Loucy (cell line): Measurements from ENCODE around the gene RBMS3.

Source experiments
- H2AFZ ChIP-seq: fragments of 200-600 bp; sonication (generic); 2 replicates; pipeline ENCODE4 v1.6.0; 2016; ENCODE audit warnings: antibody characterized with exemption, mild to moderate bottlenecking, low read length, moderate library complexity
- H3F3A ChIP-seq: fragments of 200-600 bp; 2 replicates; pipeline ENCODE4 v1.6.0; 2016; ENCODE audit warnings: antibody characterized with exemption, low read depth, mild to moderate bottlenecking
- H3K27me3 ChIP-seq: fragments of 200-600 bp; sonication (generic); 2 replicates; pipeline ENCODE4 v1.6.1; 2014; ENCODE audit warnings: low read length, mild to moderate bottlenecking; ENCODE audit not compliant: insufficient read depth, poor library complexity, severe bottlenecking
- H3K36me3 ChIP-seq: fragments of 200-600 bp; sonication (generic); 2 replicates; pipeline ENCODE4 v1.6.1; 2016; ENCODE audit warnings: low read length; ENCODE audit not compliant: insufficient read depth
- H3K4me1 ChIP-seq: fragments of 200-600 bp; sonication (generic); 2 replicates; pipeline ENCODE4 v1.5.1; 2014; ENCODE audit warnings: low read length, mild to moderate bottlenecking; ENCODE audit not compliant: insufficient read depth, poor library complexity, severe bottlenecking
- H3K4me2 ChIP-seq: fragments of 200-600 bp; sonication (generic); 2 replicates; pipeline ENCODE4 v1.6.0; 2014; ENCODE audit warnings: antibody characterized with exemption, low read length, low read depth, mild to moderate bottlenecking; ENCODE audit not compliant: poor library complexity, severe bottlenecking
- H3K4me3 ChIP-seq: fragments of 200-600 bp; sonication (generic); 2 replicates; pipeline ENCODE4 v1.5.1; 2014; ENCODE audit warnings: low read length, mild to moderate bottlenecking, mixed read lengths; ENCODE audit not compliant: poor library complexity, severe bottlenecking
- H3K79me2 ChIP-seq: fragments of 200-600 bp; sonication (generic); 2 replicates; pipeline ENCODE4 v1.6.1; 2014; ENCODE audit warnings: low read length; ENCODE audit not compliant: insufficient read depth
- H3K9ac ChIP-seq: fragments of 200-600 bp; sonication (generic); 2 replicates; pipeline ENCODE4 v1.6.0; 2014; ENCODE audit warnings: mild to moderate bottlenecking, low read depth, low read length, moderate library complexity; ENCODE audit not compliant: poor library complexity, severe bottlenecking
- H3K9me2 ChIP-seq: fragments of 200-600 bp; sonication (generic); replicated peaks from 2 replicates; pipeline ENCODE4 v1.6.1; 2016; ENCODE audit warnings: low read depth, low read length, mixed read lengths
- H3K9me3 ChIP-seq: fragments of 200-600 bp; sonication (generic); 2 replicates; pipeline ENCODE4 v1.6.1; 2014; ENCODE audit warnings: mild to moderate bottlenecking, antibody characterized with exemption, low read length, low read depth; ENCODE audit not compliant: insufficient read depth
- H4K20me1 ChIP-seq: fragments of 200-600 bp; sonication (generic); 2 replicates; pipeline ENCODE4 v1.6.0; 2014; ENCODE audit warnings: antibody characterized with exemption, low read length, mild to moderate bottlenecking; ENCODE audit not compliant: insufficient read depth, poor library complexity, severe bottlenecking
- CTCF ChIP-seq: fragments of 200-600 bp; sonication (generic); conservative IDR thresholded peaks from 2 replicates; pipeline ENCODE4 v1.5.1; 2014; ENCODE audit warnings: mild to moderate bottlenecking, antibody characterized with exemption, low read length
- EZH2phosphoT487 ChIP-seq: fragments of 200-600 bp; IDR thresholded peaks from 2 replicates; pipeline ENCODE4 v1.6.1; 2018; ENCODE audit warnings: antibody characterized with exemption, mild to moderate bottlenecking, moderate library complexity, borderline replicate concordance

The RBMS3 gene

GRCh38 chr3:29261119-29261518, 19.8 kb upstream of the RBMS3 start:
- no peaks in the 10 kb centered on the region for H3K9me3 ChIP-seq
- no peaks in the 10 kb centered on the region for H3F3A ChIP-seq
- H3K4me3 ChIP-seq = no peak overlapping the region
- H3K4me2 ChIP-seq = no peak overlapping the region
- H4K20me1 ChIP-seq = no peaks in the 10 kb centered on the region
- H3K9ac ChIP-seq = no peak overlapping the region
- no peak overlapping the region for H2AFZ ChIP-seq
- no peaks in the 10 kb centered on the region for H3K27me3 ChIP-seq
- TF ChIP-seq EZH2phosphoT487 (no peak), CTCF (no peak)
- H3K9me2 ChIP-seq = no peaks in the 10 kb centered on the region
- H3K4me1 ChIP-seq = no peaks in the 10 kb centered on the region
- no peaks in the 10 kb centered on the region for H3K79me2 ChIP-seq
- no peaks in the 10 kb centered on the region for H3K36me3 ChIP-seq

GRCh38 chr3:29263476-29263875, 17.4 kb upstream of the RBMS3 start:
- H3K4me3 ChIP-seq = no peak overlapping the region
- no peaks in the 10 kb centered on the region for H3K36me3 ChIP-seq
- H3K4me2 ChIP-seq = no peak overlapping the region
- no peaks in the 10 kb centered on the region for H3K4me1 ChIP-seq
- TF ChIP-seq CTCF (no peak), EZH2phosphoT487 (no peak)
- no peaks in the 10 kb centered on the region for H3K27me3 ChIP-seq
- no peaks in the 10 kb centered on the region for H4K20me1 ChIP-seq
- no peak overlapping the region for H2AFZ ChIP-seq
- H3K9me2 ChIP-seq = no peaks in the 10 kb centered on the region
- no peaks in the 10 kb centered on the region for H3K79me2 ChIP-seq
- no peak overlapping the region for H3K9ac ChIP-seq
- no peaks in the 10 kb centered on the region for H3K9me3 ChIP-seq
- no peaks in the 10 kb centered on the region for H3F3A ChIP-seq

- Histone ChIP-seq H3K9ac (no peak overlapping the region), H3K27me3 (no peaks in the 10 kb centered on the region), H3K4me3 (no peak overlapping the region), H3K9me3 (no peaks in the 10 kb centered on the region), H2AFZ (no peak overlapping the region), H3K4me2 (no peak overlapping the region), H4K20me1 (no peaks in the 10 kb centered on the region), H3K4me1 (no peaks in the 10 kb centered on the region), H3K79me2 (no peaks in the 10 kb centered on the region), H3K9me2 (no peaks in the 10 kb centered on the region), H3K36me3 (no peaks in the 10 kb centered on the region), H3F3A (no peaks in the 10 kb centered on the region)
- TF ChIP-seq EZH2phosphoT487 = no peak
- no peak for TF ChIP-seq CTCF
Observed at GRCh38 chr3:29265509-29266072, 15.3 kb upstream of the RBMS3 start.
